Endometrial microvascular endothelial cells (primary cell): Measurements from ENCODE around the gene VASP. TPM values are rescaled to one million over a fixed set of nuclear protein-coding genes. Genes with fewer than 3 reads are reported as not detected.

ENCODE experiments used
- in situ Hi-C: cut with HindIII; loops from 2 replicates; pipeline ENCODE4 v1.10.0; 2017; ENCODE audit warnings: low sequenced_read_pairs, low pct_unique_long_range_greater_than_20kb; ENCODE audit errors: inconsistent ontology term
- total RNA-seq: library from RNA; depleted of rRNA; stranded (reverse); fragments of >200 nt; gene quantifications from one replicate; pipeline ENCODE4 v1.2.3, GENCODE V29; 2015; ENCODE audit errors: inconsistent ontology term

The VASP gene
- total RNA-seq, 1 donor from 2014 or later = 373 TPM

DNA sequence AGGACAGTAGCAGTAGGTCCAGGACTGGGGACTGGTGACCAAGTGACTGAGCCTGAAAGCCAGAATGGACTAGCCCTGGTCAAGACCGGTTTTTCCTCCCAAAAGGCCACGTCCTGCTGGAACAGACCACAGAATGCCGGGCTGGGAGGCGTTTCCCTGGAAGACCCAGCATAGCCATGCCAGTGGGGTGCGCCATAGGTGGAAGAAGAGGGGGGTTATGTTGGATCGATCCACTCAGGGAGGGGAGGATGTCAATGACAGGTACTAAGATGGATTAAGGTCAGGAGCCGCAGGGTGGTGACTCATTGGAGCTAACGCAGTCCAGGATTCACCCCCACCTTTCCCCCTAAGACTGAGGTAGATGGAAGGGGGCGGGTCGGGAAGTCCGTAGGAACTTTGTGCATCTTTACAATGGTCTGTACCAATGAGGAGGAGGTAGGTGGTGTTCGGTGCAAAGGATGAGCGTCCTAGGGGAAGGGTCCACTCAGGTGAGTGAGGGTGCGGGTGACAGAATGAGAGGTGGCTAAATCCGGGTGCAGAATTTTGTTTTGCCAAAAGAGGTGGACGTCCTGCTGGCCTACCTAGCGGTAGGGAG lies 21.0 kb downstream of the VASP start:
- in situ Hi-C loops = no loop called here

GRCh38 chr19:45528744-45529419 lies 21.6 kb downstream of the VASP start:
- in situ Hi-C loops = no loop called here

- in situ Hi-C loops = no loop called here
Observed at GRCh38 chr19:45529420-45529785, 22.1 kb downstream of the VASP start.

GRCh38 chr19:45531349-45531748 lies 24.1 kb downstream of the VASP start:
- in situ Hi-C loops = no loop called here

GRCh38 chr19:45539459-45539858 lies 32.2 kb downstream of the VASP start:
- in situ Hi-C loops = no loop called here

DNA sequence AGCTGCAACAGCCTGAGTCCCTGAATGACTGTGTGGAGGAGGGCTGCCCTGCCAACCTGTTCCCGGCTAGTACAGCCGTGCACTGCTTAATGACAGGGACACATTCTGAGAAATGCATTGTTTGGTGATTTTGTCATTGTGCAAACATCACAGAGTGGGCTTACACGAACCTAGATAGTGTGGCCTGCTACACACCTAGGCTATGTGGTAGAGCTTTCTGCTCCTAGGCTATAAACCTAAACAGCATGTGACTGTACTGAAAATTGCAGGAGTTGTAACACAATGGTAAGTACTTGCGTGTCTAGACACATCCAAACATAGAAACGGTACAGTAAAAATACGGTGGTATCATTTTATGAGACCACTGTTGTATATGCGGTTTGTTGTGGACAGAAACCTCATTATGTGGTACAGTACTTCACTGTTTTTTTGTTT lies 35.0 kb downstream of the VASP start:
- in situ Hi-C loops = no loop called here

- in situ Hi-C loops = no loop called here
Observed at GRCh38 chr19:45547211-45547770, 40.0 kb downstream of the VASP start.

DNA sequence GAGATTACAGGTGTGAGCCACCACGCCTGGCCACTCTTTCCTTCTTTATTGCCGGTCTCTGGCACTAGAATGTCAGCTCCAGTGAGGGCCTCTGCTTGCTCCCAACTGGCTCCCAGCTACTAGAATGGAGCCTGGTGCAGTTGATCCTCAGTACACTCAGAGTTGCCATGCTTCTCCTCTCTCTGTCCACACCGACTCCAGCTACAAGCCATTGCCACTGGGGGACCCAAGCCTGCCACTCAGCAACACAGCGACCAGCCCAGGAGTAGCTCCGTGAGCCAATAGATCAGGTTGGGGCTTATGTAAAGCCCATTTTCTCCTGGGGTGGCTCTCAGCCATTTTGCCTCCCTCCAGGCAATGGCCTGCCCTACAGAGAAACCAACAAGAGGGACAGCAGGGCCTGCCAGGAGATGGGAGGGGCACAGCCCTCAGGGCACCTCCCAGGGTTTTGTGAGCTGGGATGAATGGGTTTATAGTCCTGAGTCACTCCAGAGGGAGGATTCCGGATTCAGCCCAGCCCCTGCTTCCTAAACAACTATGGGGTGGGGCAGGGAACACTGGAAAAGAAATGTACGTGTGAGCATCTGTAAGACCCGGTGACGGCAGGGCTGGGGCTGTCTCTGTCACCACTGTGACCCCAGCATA lies 40.8 kb downstream of the VASP start:
- in situ Hi-C loops = no loop called here

DNA sequence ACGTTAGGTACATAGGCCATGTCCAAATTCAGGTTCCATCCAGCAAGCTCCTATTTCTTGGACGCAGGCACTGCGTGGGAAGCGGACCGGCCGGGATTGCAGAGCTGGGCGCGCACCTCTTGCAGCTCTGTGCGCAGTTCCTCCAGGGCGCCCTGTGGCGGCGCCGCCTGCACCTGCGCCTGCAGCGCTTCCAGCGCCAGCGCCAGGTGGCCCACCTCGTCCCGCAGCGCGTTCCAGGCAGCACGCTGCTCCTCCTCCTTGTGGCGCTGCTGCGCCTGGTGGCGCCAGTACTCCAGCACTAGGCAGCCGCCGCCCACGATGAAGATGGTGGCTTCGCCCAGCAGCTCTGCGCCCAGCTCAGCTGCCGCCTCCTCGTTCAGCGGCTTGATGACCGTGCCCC lies 46.2 kb downstream of the VASP start:
- in situ Hi-C loops = no loop called here

DNA sequence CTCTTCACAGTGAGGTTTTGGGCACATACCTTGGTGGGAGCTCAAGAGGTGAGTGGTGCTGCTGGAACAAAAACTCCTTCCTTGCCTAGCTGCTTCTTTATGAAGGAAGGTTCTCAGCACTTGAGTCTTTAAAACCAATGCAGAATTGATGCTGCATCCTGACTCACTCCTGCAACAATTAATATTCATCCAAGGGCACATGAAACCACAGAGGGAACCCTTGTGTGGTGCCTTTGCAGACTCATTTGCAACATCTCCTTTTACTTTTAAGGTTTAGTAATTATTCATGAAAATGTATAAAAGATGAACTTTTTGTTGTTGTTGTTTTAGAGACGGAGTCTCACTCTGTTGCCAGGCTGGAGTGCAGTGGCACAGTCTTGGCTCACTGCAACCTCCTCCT lies 47.2 kb downstream of the VASP start:
- in situ Hi-C loops = no loop called here

DNA sequence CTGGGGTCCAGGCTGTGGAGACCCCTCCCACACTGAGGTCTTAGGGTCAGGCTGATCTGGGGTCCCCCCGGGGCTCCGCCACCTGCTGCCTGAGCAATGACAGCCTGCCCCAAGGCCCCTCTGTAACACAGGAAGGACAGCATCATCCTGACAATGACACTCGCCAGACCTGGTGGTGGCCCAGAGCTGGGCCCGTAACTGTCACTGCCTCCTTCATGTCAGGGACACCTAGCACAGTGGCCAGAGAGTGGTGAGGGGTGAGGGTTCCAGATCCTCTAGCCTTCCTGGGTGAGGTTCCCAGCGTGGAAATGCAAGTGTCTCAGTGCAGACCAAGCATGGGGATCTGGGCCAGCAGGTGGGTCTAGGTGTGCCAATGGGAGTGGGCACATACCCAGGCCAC lies 49.6 kb downstream of the VASP start:
- in situ Hi-C loops = no loop called here

DNA sequence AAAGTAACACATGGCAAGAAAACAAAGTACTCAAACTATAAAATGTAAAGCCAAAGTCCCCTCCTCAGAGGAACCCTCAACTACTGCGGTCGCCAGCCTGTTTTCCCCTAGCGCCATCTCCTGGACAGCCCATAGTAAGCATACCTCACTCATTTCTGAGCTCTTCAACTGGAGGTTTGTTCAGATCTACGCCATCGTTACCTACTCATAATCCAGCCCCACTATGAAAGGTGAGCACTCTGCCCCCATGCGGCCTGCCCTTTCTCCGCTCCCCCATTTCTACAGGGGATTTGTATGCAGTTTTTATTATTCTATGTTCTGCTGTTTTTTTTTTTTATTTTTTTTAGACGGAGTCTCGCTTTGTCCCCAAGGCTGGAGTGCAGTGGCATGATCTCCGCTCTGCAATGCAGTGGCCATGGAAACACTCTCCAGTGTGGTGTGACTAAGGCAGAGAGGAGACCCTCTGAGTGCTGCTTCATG lies 51.2 kb downstream of the VASP start:
- in situ Hi-C loops = no loop called here

- in situ Hi-C loops = no loop called here
Observed at GRCh38 chr19:45560038-45560437, 52.8 kb downstream of the VASP start.

- in situ Hi-C loops = no loop called here
Observed at GRCh38 chr19:45560686-45561085, 53.4 kb downstream of the VASP start.

DNA sequence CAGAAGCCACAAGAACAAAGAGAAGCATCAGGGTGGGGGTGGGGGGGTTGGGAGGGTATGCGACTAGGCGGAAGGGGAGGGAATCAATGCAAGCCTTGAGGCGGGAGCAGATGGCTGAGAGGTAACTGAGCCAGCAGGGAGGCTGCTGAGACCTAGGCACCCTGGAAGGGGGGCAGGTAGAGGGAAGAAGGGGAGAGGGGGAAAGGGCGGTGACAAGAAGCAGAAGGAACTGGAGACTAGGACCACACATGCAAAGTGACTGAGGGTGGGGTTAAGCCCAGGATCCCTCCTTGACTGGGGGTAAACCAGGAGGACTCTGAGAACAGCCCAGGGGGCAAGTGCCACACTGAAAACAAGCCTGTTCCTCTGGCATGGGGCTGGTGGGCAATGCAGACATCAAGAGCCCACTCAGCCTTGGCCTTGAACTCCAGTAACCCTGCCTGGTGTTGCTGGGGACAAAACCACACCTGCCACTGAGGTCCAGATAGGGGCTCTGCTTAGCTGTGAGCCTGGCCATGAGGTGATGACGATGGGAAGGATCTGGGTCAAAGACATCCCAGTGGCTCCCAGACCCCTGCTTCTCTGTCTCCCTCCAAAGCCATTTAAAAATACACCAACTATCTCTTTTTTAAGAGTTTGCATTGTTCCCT lies 57.0 kb downstream of the VASP start:
- in situ Hi-C loops = no loop called here

DNA sequence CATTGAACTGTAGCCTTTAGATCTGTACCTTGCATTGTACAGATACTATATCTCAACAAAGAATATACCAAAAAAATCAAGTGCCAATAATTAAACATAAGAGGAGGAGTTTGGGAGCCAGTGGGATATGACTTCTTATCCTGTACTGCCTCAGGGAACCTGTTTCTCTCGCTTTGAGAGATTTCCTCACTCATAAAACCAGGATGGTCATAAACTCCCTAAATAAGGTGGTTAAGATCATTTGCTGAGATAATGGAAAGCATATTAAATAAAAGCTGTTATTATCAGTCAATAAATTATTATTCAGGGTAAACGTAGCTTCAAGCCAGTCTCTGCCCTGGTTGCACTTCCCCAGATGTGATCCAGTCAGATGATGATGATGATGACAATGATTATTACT lies 60.3 kb downstream of the VASP start:
- in situ Hi-C loops = no loop called here

- in situ Hi-C loops = no loop called here
Observed at GRCh38 chr19:45568732-45569131, 61.5 kb downstream of the VASP start.

DNA sequence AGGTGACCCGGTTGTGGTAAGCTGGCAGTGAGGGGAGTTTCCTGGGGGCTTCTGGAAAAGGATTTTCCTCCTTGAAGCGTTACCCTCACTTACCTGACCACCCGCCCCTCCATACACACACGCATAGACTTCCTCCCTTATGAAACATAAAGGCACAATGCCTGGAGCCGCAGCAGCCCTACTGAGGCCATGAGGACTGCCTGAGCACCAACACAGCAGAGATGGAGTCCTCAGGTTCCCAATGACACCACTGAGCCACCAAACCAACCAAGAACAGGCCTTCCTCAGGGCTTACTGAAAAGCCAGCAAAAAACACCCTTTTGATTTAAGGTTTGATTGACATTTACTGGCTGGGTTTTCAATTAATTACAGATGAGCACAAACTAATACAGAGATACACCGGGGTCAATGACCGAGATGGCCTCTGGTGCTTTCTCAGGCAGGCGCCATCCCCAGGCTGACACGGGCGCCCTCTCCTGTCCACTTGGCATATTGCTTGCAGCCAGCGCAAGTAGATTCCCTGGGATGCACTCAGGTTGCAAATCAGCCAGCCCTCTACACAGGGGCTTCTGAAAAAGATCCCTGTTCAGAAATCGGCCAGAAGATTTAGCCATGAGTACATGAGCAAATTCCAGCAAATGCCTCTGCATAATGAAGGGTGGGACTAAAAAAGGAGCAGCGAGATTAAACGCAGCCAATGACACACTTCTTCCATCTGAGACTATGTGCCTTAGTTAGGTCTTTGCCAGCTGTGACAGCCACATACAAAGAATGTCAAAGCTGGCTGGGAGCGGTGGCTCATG lies 62.5 kb downstream of the VASP start:
- in situ Hi-C loops = no loop called here
